HL-60 (cell line): ENCODE measurements around the gene ATP8A1.

Experiments
- DNase-seq, 2 experiments: peaks; one replicate each; pipeline ENCODE4 v3.0.0-alpha.2; 2010 to 2020; ENCODE audit warnings: low read depth in 1 of 2, low spot score in 1 of 2
- H3K27ac ChIP-seq: fragments of 250-450 bp; sonication (Bioruptor Pico); replicated peaks from 2 replicates; pipeline ENCODE4 v1.5.1; 2020; ENCODE audit warnings: mild to moderate bottlenecking, moderate library complexity
- H3K27me3 ChIP-seq: fragments of 250-450 bp; sonication (Bioruptor Pico); 2 replicates; pipeline ENCODE4 v1.5.1; 2021; ENCODE audit warnings: mild to moderate bottlenecking, moderate library complexity; ENCODE audit not compliant: insufficient read depth, poor library complexity, severe bottlenecking
- H3K4me3 ChIP-seq: replicated peaks from 2 replicates; pipeline ENCODE4 v1.5.1; 2011; ENCODE audit warnings: mild to moderate bottlenecking, control low read depth, low read length; ENCODE audit not compliant: insufficient read depth
- GABPA ChIP-seq: IDR thresholded peaks from 2 replicates; pipeline ENCODE4 v1.6.1; 2012; ENCODE audit warnings: low read depth
- POLR2AphosphoS5 ChIP-seq: IDR thresholded peaks from 2 replicates; pipeline ENCODE4 v1.6.1; 2012; ENCODE audit warnings: low read depth
- SPI1 ChIP-seq: IDR thresholded peaks from 2 replicates; pipeline ENCODE4 v1.6.1; 2012; ENCODE audit warnings: low read depth, mild to moderate bottlenecking, borderline replicate concordance
- TF ChIP-seq, protein P1 (sequence below): IDR thresholded peaks from one replicate; pipeline ENCODE4 v1.5.1; 2011; ENCODE audit warnings: low read length, control low read depth, inconsistent platforms; ENCODE audit not compliant: insufficient read depth
- TF ChIP-seq, protein P2 (sequence below): IDR thresholded peaks from 2 replicates; pipeline ENCODE4 v1.6.1; 2012; ENCODE audit warnings: low read depth; ENCODE audit not compliant: insufficient replicate concordance

ATP8A1 gene

DNA sequence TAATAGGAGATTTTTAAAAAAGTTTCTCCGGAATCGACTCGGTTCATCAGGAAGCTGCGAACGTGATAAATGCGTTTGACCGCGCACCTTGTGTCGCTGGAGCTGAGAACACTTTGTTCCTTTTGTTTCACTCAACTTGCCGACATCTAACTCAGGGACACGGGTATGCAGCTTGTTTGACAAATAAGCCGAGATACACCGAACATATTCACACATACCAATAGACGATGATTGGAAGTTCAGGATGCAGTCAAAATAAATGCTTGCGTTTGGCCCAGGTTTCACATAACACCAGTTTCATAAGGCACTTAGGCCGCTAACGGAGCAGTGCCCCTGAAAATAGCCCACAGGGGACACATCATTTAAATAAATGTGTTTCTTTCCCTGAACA, 260.5 kb downstream of the ATP8A1 start:
- DNase-seq = no peak
- TF ChIP-seq, protein P1, sequence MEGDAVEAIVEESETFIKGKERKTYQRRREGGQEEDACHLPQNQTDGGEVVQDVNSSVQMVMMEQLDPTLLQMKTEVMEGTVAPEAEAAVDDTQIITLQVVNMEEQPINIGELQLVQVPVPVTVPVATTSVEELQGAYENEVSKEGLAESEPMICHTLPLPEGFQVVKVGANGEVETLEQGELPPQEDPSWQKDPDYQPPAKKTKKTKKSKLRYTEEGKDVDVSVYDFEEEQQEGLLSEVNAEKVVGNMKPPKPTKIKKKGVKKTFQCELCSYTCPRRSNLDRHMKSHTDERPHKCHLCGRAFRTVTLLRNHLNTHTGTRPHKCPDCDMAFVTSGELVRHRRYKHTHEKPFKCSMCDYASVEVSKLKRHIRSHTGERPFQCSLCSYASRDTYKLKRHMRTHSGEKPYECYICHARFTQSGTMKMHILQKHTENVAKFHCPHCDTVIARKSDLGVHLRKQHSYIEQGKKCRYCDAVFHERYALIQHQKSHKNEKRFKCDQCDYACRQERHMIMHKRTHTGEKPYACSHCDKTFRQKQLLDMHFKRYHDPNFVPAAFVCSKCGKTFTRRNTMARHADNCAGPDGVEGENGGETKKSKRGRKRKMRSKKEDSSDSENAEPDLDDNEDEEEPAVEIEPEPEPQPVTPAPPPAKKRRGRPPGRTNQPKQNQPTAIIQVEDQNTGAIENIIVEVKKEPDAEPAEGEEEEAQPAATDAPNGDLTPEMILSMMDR = no peak
- TF ChIP-seq SPI1 (no peak), GABPA (no peak), POLR2AphosphoS5 (no peak)
- TF ChIP-seq, protein P2, sequence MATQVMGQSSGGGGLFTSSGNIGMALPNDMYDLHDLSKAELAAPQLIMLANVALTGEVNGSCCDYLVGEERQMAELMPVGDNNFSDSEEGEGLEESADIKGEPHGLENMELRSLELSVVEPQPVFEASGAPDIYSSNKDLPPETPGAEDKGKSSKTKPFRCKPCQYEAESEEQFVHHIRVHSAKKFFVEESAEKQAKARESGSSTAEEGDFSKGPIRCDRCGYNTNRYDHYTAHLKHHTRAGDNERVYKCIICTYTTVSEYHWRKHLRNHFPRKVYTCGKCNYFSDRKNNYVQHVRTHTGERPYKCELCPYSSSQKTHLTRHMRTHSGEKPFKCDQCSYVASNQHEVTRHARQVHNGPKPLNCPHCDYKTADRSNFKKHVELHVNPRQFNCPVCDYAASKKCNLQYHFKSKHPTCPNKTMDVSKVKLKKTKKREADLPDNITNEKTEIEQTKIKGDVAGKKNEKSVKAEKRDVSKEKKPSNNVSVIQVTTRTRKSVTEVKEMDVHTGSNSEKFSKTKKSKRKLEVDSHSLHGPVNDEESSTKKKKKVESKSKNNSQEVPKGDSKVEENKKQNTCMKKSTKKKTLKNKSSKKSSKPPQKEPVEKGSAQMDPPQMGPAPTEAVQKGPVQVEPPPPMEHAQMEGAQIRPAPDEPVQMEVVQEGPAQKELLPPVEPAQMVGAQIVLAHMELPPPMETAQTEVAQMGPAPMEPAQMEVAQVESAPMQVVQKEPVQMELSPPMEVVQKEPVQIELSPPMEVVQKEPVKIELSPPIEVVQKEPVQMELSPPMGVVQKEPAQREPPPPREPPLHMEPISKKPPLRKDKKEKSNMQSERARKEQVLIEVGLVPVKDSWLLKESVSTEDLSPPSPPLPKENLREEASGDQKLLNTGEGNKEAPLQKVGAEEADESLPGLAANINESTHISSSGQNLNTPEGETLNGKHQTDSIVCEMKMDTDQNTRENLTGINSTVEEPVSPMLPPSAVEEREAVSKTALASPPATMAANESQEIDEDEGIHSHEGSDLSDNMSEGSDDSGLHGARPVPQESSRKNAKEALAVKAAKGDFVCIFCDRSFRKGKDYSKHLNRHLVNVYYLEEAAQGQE = no peak
- H3K4me3 ChIP-seq = no peak overlapping the region
- H3K27ac ChIP-seq = no peak overlapping the region
- H3K27me3 ChIP-seq = peaks cover 52% of the 10 kb centered on the region

- H3K27me3 ChIP-seq = peaks cover 52% of the 10 kb centered on the region
- TF ChIP-seq, protein P1 = no peak
- TF ChIP-seq, protein P2 = no peak
- no peak for DNase-seq
Observed at GRCh38 chr4:42395595-42395994, 261.3 kb downstream of the ATP8A1 start.

GRCh38 chr4:42392436-42392835, 264.5 kb downstream of the ATP8A1 start:
- no peak for DNase-seq
- peaks cover 24% of the 10 kb centered on the region for H3K27me3 ChIP-seq
- H3K4me3 ChIP-seq = no peak overlapping the region
- H3K27ac ChIP-seq = no peak overlapping the region
- TF ChIP-seq, protein P1 = no peak
- TF ChIP-seq GABPA (no peak), SPI1 (peak; percentile 71), POLR2AphosphoS5 (no peak)
- TF ChIP-seq, protein P2 = no peak

More at GRCh38 chr4:42395595-42395994, 261.3 kb downstream of the ATP8A1 start:
- Histone ChIP-seq H3K27ac (no peak overlapping the region), H3K4me3 (no peak overlapping the region)
